GM12878 (cell line): ENCODE measurements around the gene SYT8. TPM values are rescaled to one million over a fixed set of nuclear protein-coding genes. Genes with fewer than 3 reads are reported as not detected.

Experiments used
- ATAC-seq: fragments of 200-7000 bp; cut with Tn5 transposase; 3 replicates; pipeline ENCODE4 v1.9.1; 2020; ENCODE audit warnings: mild to moderate bottlenecking, moderate library complexity
- BruUV-seq: library from RNA; stranded (reverse); fragments of 400-500 nt; replicated peaks from 2 replicates; lab custom pipeline; 2021; lab: Mats Ljungman, UMichigan
- CTCF ChIA-PET: fragments of 300-600 bp; sonication (Branson Sonifier 250); formaldehyde crosslinking; extraction: SDS; loops from one replicate; lab custom pipeline; 2021; ENCODE audit warnings: inconsistent platforms; lab: Yijun Ruan, JAX
- POLR2A ChIA-PET: fragments of 350-600 bp; formaldehyde crosslinking; extraction: SDS; loops from one replicate; lab custom pipeline; 2021; ENCODE audit warnings: inconsistent platforms; lab: Charles Lee
- RAD21 ChIA-PET: fragments of 300-600 bp; sonication (Branson Sonifier 250); formaldehyde crosslinking; loops from one replicate; lab custom pipeline; 2023; ENCODE audit warnings: antibody characterized with exemption; ENCODE audit not compliant: unreplicated experiment; lab: Charles Lee
- SMC1A ChIA-PET: fragments of 300-600 bp; sonication (Branson Sonifier 250); formaldehyde crosslinking; loops from one replicate; lab custom pipeline; 2023; ENCODE audit not compliant: unreplicated experiment, uncharacterized antibody; lab: Charles Lee
- DNase-seq: peaks from one replicate; pipeline ENCODE4 v3.0.0-alpha.2; 2011; ENCODE audit warnings: low read depth, low spot score
- FAIRE-seq: peaks from 3 replicates; lab custom pipeline; 2011; peaks lifted over from hg19 to GRCh38; lab: Jason Lieb, UNC
- H2AFZ ChIP-seq: 2 replicates; pipeline ENCODE4 v1.6.0; 2011; ENCODE audit warnings: low read depth, low read length, control low read depth; ENCODE audit not compliant: control insufficient read depth
- H3K27ac ChIP-seq: 2 replicates; pipeline ENCODE4 v1.5.1; 2011; ENCODE audit warnings: control low read depth; ENCODE audit not compliant: control insufficient read depth, insufficient read depth
- H3K27me3 ChIP-seq, 2 experiments: replicated peaks in 1 of 2; 2 replicates each; pipeline versions ENCODE4 v1.6.0 to v1.6.1; 2011; ENCODE audit warnings: low read length in 1 of 2; ENCODE audit not compliant: control insufficient read depth in 2 of 2, insufficient read depth in 2 of 2
- H3K36me3 ChIP-seq, 2 experiments: 2 replicates each; pipeline ENCODE4 v1.5.1; 2011; ENCODE audit warnings: low read length in 1 of 2; ENCODE audit not compliant: control insufficient read depth in 2 of 2, insufficient read depth in 2 of 2
- H3K4me1 ChIP-seq: 2 replicates; pipeline ENCODE4 v1.6.1; 2011; ENCODE audit warnings: mild to moderate bottlenecking, low read length, moderate library complexity, mixed read lengths; ENCODE audit not compliant: control insufficient read depth, insufficient read depth
- H3K4me2 ChIP-seq: 2 replicates; pipeline ENCODE4 v1.6.0; 2011; ENCODE audit warnings: control low read depth; ENCODE audit not compliant: control insufficient read depth, insufficient read depth
- H3K4me3 ChIP-seq: fragments of 200-600 bp; sonication (generic); 2 replicates; pipeline ENCODE4 v1.5.1; 2016
- H3K79me2 ChIP-seq: 2 replicates; pipeline ENCODE4 v1.6.0; 2011; ENCODE audit warnings: low read length; ENCODE audit not compliant: control insufficient read depth, insufficient read depth
- H3K9ac ChIP-seq: 2 replicates; pipeline ENCODE4 v1.8.0; 2011; ENCODE audit warnings: low read length, control low read depth, mixed read lengths; ENCODE audit not compliant: control insufficient read depth, insufficient read depth
- H3K9me3 ChIP-seq: replicated peaks from 3 replicates; pipeline ENCODE4 v1.5.1; 2011; ENCODE audit warnings: mild to moderate bottlenecking, low read length; ENCODE audit not compliant: control insufficient read depth, insufficient read depth
- H4K20me1 ChIP-seq: 2 replicates; pipeline ENCODE4 v1.6.0; 2011; ENCODE audit not compliant: control insufficient read depth, insufficient read depth
- CREM ChIP-seq: IDR thresholded peaks from 2 replicates; pipeline ENCODE4 v1.6.1; 2014; ENCODE audit warnings: antibody characterized with exemption, low read depth
- ETV6 ChIP-seq, 2 experiments: fragments of 450-650 bp in 1 of 2; IDR thresholded peaks in 1 of 2; conservative IDR thresholded peaks in 1 of 2; 2 replicates each; pipeline ENCODE4 v1.6.1; 2014; ENCODE audit warnings: antibody characterized with exemption in 1 of 2, borderline replicate concordance in 1 of 2, low read depth in 1 of 2, mild to moderate bottlenecking in 1 of 2, moderate library complexity in 1 of 2
- EZH2 ChIP-seq: IDR thresholded peaks from 2 replicates; pipeline ENCODE4 v1.6.1; 2012; ENCODE audit warnings: low read depth, mild to moderate bottlenecking, control low read depth, inconsistent platforms, low read length, borderline replicate concordance; ENCODE audit not compliant: control insufficient read depth
- KDM1A ChIP-seq: fragments of 200-600 bp; sonication (generic); IDR thresholded peaks from 2 replicates; pipeline ENCODE4 v1.6.1; 2016; ENCODE audit warnings: borderline replicate concordance
- PKNOX1 ChIP-seq: fragments of 450-650 bp; IDR thresholded peaks from 2 replicates; pipeline ENCODE4 v1.6.1; 2016; ENCODE audit warnings: mild to moderate bottlenecking
- PML ChIP-seq: IDR thresholded peaks from 2 replicates; pipeline ENCODE4 v1.6.1; 2012; ENCODE audit warnings: low read length, inconsistent platforms
- POLR2A ChIP-seq: IDR thresholded peaks from 2 replicates; pipeline ENCODE4 v1.6.1; 2011; ENCODE audit warnings: low read depth, mild to moderate bottlenecking, low read length
- SP1 ChIP-seq: IDR thresholded peaks from one replicate; pipeline ENCODE4 v1.6.1; 2011; ENCODE audit warnings: low read depth, low read length
- SPI1 ChIP-seq: IDR thresholded peaks from 2 replicates; pipeline ENCODE4 v1.6.1; 2011; ENCODE audit warnings: low read depth, mild to moderate bottlenecking, low read length, moderate library complexity, borderline replicate concordance; ENCODE audit not compliant: insufficient read depth
- SREBF2 ChIP-seq: IDR thresholded peaks from 2 replicates; pipeline ENCODE4 v1.6.1; 2012; ENCODE audit warnings: mild to moderate bottlenecking, low read length
- ZBED1 ChIP-seq: IDR thresholded peaks from 2 replicates; pipeline ENCODE4 v1.6.1; 2016; ENCODE audit warnings: borderline replicate concordance
- WGBS: methylation state at CpG from one replicate; pipeline ENCODE4 v1.1.6; 2016; ENCODE audit warnings: low lambda C conversion rate; ENCODE audit not compliant: insufficient replicate concordance, insufficient coverage; ENCODE audit errors: missing lambda C conversion rate; 5-methylcytosine and 5-hydroxymethylcytosine counted together
- in situ Hi-C: fragments of 300-500 bp; cut with MboI; formaldehyde crosslinking; loops from 9 replicates; pipeline ENCODE4 v1.14.3; 2018; ENCODE audit warnings: mixed read lengths
- intact Hi-C: fragments of 100-400 bp; cut with micrococcal nuclease; formaldehyde crosslinking; loops from one replicate; pipeline ENCODE4 v1.14.2; 2022; ENCODE audit not compliant: unreplicated experiment
- polyA plus RNA-seq, 11 experiments: library from polyadenylated mRNA; depleted of rRNA in 4 of 11; unstranded in 6 of 11; stranded (reverse) in 5 of 11; fragments of >200 nt; fragmentation: Nextera tagmentation in 4 of 11; fragmentation: Illumina TruSeq in 1 of 11; extraction: Ambion mirVana in 4 of 11; extraction: Trizol in 1 of 11; gene quantifications; 1 replicate in 1 of 11; 2 replicates in 10 of 11; pipeline versions ENCODE4 v1.2.1 to v1.2.3, GENCODE V29; 2011 to 2016; ENCODE audit warnings: inconsistent platforms in 2 of 11, missing spikeins in 2 of 11, low read depth in 1 of 11
- total RNA-seq, 4 experiments: library from RNA; depleted of rRNA in 3 of 4; stranded (reverse); fragments of >200 nt in 3 of 4; fragmentation: Illumina TruSeq in 1 of 4; extraction: Trizol in 1 of 4; gene quantifications; 2 replicates each; pipeline versions ENCODE4 v1.2.1 to v1.2.3, GENCODE V29; 2013 to 2021

Gene SYT8
- total and polyA plus RNA-seq, 10 of the 15 experiments (the other 5 are each of a cell fraction or from before 2014, with no cell fraction given), result 0.44 TPM; not detected in 9

GRCh38 chr11:1812274-1812673 lies 22.5 kb upstream of the SYT8 start:
- in situ Hi-C loops, result no loop called here
- Histone ChIP-seq H3K36me3 (no peaks in the 10 kb centered on the region), H3K9ac (no peak overlapping the region), H4K20me1 (no peaks in the 10 kb centered on the region), H3K4me3 (no peak overlapping the region), H3K9me3 (peaks cover 2% of the 10 kb centered on the region; the same call in 1 of the 3 replicates), H3K4me2 (no peak overlapping the region), H3K27ac (no peak overlapping the region), H3K27me3 (0 out of 4 replicates have a peak, but pooled peaks cover 0 to 1% of the 10 kb centered on the region in 2 experiments), H3K79me2 (no peaks in the 10 kb centered on the region), H3K4me1 (no peaks in the 10 kb centered on the region), H2AFZ (no peak overlapping the region)
- 19% methylated on average over 5 of the region's 5 CpGs for WGBS
- ChIA-PET POLR2A (no interaction called here), CTCF (no interaction called here), SMC1A (no interaction called here), RAD21 (no interaction called here)
- intact Hi-C loops, result no loop called here
- no peak for TF ChIP-seq CREM
- no peak for TF ChIP-seq SP1
- no peak for TF ChIP-seq SREBF2
- TF ChIP-seq ETV6 (conservative IDR thresholded peaks at IDR 0.05 in 1 of 2, IDR thresholded peaks at IDR 0.05 in 1 of 2; ENCODE audit: borderline replicate concordance in 1 of 2, low read depth in 1 of 2), result no peak
- no peak for TF ChIP-seq PML
- no peak for TF ChIP-seq PKNOX1
- no peak for TF ChIP-seq KDM1A
- TF ChIP-seq EZH2, result no peak
- TF ChIP-seq POLR2A, result no peak
- no peak for TF ChIP-seq ZBED1
- no peak for TF ChIP-seq SPI1
- no peak for DNase-seq
- no peak for FAIRE-seq
- ATAC-seq, result no peak
- BruUV-seq, result no TSS peak
